ENCODE measurements around the gene DDTL.
"Not testable (repeated sequence)": the region's sequence is repeated elsewhere in the genome, so short reads cannot be mapped to it uniquely, and the experiment has no call there.

DNA sequence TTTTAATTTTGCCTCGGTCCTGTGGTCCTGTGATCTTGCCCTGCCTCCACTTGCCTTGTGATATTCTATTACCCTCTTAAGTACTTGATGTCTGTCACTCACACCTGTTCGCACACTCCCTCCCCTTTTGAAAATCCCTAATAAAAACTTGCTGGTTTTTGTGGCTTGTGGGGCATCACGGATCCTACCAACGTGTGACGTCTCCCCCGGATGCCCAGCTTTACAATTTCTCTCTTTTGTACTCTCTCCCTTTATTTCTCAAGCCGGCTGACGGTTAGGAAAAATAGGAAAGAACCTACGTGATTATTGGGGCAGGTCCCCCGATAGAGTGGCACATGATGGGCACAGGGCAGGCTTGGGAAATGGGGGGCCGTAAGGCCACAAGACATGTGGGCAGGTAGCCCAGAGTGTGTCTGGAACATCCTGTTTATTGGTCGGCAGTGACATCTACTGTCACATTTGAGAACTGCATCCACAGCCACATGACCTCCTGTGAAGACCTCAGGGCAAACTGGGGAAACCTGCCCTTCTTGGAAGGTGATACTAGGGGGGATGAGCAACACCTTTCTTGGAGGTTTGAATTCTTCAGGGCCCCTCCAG is 10.3 kb upstream of the DDTL start:
- TF ChIP-seq CTCF (IDR thresholded peaks at IDR 0.05) = peak; percentile 58 to 93 (median 90)
- TF ChIP-seq POLR2A (IDR thresholded peaks at IDR 0.05) = not testable (repeated sequence)

All from vagina (tissue), 2 donors.